ENCODE results near the gene SEZ6.

DNA sequence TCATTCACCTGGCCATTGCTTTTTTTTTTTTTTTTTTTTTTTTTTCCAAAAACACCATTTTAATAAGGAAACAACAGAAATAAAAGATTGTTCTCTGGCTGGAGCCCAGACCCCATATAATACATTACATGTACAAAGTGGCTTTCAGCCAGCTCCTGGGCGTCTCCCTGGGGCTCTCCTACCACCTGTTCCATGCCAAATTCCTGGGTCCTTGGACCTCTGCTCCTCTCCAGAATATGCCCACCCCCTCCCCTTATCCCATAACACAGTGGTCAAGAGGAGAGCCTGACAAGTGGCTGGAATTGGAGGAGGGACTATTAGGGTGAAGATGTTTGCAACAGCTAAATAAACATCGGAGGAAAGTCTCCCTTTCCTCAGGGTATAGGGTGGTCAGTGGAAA lies 50.9 kb downstream of the SEZ6 start:
- TF ChIP-seq POLR2A (IDR thresholded peaks at IDR 0.05; ENCODE audit: low read length) = no peak
- no peak for TF ChIP-seq GATA1 (IDR thresholded peaks at IDR 0.05; ENCODE audit: low read depth, low read length)

Measured in erythroblast (primary cell).